HG03025 (cell line): Measurements from ENCODE around the gene EIF4EBP2.

Experiments used
- ATAC-seq: cut with Tn5 transposase; IDR thresholded peaks from one replicate; pipeline ENCODE4 v1.9.1; 2021; ENCODE audit warnings: mild to moderate bottlenecking, moderate library complexity; ENCODE audit not compliant: unreplicated experiment, low FRiP score

Gene EIF4EBP2

GRCh38 chr10:70426823-70427222 lies 22.9 kb downstream of the EIF4EBP2 start:
- ATAC-seq = no peak

GRCh38 chr10:70430493-70431445 lies 26.8 kb downstream of the EIF4EBP2 start:
- ATAC-seq = no peak

GRCh38 chr10:70432101-70432500 lies 28.2 kb downstream of the EIF4EBP2 start:
- ATAC-seq = no peak

GRCh38 chr10:70432561-70433263 lies 28.8 kb downstream of the EIF4EBP2 start:
- ATAC-seq = no peak

GRCh38 chr10:70433581-70434280 lies 29.8 kb downstream of the EIF4EBP2 start:
- ATAC-seq = no peak

- no peak for ATAC-seq
Measured at GRCh38 chr10:70435241-70436085, 31.5 kb downstream of the EIF4EBP2 start.

GRCh38 chr10:70437721-70438120 lies 33.8 kb downstream of the EIF4EBP2 start:
- ATAC-seq = no peak

- ATAC-seq = no peak
Measured at GRCh38 chr10:70440296-70441160, 36.6 kb downstream of the EIF4EBP2 start.

- ATAC-seq = no peak
Measured at GRCh38 chr10:70441161-70441894, 37.4 kb downstream of the EIF4EBP2 start, which contains the start of gene NODAL. TSS of gene NODAL (minus strand) at chr10:70441681. CDS start at chr10:70441667, 14 bp downstream.

GRCh38 chr10:70441895-70442309 lies 38.0 kb downstream of the EIF4EBP2 start:
- ATAC-seq = no peak

GRCh38 chr10:70442332-70442988 lies 38.5 kb downstream of the EIF4EBP2 start:
- ATAC-seq = no peak

GRCh38 chr10:70444744-70445143 lies 40.8 kb downstream of the EIF4EBP2 start:
- ATAC-seq = no peak

GRCh38 chr10:70445718-70446657 lies 42.0 kb downstream of the EIF4EBP2 start:
- no peak for ATAC-seq

- ATAC-seq = no peak
Measured at GRCh38 chr10:70448236-70448635, 44.3 kb downstream of the EIF4EBP2 start.

GRCh38 chr10:70455213-70455630 lies 51.3 kb downstream of the EIF4EBP2 start:
- no peak for ATAC-seq

- no peak for ATAC-seq
Measured at GRCh38 chr10:70456164-70456563, 52.2 kb downstream of the EIF4EBP2 start.
